Skin of body (tissue), 2 donors: ENCODE results near the gene MEGF6. TPM values are rescaled to one million over a fixed set of nuclear protein-coding genes. Genes with fewer than 3 reads are reported as not detected.

ENCODE experiments used
- DNase-seq: peaks from one replicate; lab custom pipeline; 2025; lab: John Stamatoyannopoulos, UW
- total RNA-seq: library from RNA; depleted of rRNA; stranded (reverse); fragments of >200 nt; gene quantifications from one replicate; pipeline ENCODE4 v1.2.3, GENCODE V29; 2014

The MEGF6 gene
- total RNA-seq, 1 donor from 2014 or later, result 62.5 TPM

DNA sequence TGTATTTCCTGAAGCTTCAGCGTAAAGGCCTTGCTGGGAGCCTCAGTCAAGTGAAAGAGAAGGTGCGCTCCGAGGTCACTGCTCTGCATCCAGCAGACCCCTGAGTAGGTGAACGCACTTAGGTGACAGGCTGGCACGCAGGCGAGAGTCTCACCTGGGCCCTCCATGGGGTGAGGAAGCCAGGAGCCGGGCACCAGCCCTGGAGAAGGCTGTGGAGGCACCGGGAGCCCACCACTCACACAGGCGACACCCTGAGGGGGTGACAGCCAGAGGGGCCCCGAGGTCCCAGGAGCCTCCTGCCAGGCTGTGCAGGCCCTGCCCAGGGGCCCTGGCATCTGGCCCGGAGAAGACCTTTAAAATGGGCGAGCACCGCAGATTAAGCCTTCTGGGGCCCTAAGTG is 89.2 kb downstream of the MEGF6 start:
- no peak for DNase-seq

DNA sequence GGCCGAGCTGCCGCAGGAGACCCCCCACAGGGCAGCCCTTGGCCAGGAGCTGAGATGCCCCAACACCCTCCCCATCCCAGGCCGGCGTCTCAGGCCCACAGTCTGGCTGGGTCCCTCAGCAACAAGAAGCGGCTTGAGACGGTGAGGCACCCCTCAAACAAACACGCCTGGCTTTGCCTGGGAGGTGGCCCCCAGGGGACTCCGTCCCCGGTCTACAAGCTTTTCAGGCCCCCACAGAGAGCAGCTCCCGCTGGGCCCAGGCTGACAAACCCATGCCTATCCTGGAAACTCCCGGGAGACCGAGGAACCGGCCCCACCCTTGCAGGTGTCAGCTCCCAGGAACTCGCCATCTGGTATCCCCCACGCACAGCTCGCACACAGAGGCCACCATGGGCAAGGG is 89.9 kb downstream of the MEGF6 start:
- no peak for DNase-seq

DNA sequence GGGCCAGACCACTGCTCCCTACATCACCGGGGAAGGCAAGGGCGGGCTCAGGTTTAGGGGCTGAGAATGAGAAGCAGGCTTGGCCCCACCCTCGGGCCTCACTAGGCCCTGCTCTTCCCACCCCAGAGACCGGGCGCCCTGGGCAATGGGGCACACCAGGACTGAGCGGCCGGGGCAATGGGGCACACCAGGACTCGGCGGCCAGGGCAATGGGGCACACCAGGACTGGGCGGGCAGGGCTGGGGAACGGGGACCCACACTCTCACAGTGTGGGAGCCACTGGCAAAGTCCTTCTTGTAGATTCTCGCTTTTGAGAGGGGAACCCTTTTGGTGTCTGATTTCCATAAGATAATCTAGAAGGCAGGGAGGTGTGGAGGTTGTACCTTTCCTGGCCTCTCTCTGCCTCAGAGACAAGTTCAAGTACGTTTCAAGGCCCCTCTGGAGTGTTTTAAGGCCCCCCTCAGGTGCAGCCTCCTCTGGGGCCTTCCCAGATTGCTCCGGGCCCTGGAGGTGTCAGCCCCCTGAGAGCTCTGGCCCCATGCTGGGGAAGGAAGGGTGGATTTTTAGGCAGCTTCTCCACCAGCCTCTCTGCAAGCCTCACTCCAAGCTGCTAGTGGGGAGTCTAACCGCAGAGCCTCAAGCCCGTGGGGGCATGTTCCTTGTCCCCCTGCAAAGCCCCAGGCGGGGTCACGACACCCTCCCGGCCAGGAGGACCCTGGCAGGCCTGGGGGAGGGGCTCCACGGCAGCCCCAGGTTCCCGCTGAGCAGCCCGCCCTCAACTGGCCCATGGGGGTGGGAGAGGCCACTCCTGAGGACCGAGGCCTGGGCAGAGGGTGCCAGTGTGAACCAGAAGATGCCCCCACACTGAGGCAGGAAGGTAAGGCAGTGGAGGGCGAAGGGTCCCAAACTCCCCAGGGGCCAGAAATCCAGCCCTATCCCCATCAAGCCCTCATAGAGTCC is 90.6 kb downstream of the MEGF6 start:
- no peak for DNase-seq

DNA sequence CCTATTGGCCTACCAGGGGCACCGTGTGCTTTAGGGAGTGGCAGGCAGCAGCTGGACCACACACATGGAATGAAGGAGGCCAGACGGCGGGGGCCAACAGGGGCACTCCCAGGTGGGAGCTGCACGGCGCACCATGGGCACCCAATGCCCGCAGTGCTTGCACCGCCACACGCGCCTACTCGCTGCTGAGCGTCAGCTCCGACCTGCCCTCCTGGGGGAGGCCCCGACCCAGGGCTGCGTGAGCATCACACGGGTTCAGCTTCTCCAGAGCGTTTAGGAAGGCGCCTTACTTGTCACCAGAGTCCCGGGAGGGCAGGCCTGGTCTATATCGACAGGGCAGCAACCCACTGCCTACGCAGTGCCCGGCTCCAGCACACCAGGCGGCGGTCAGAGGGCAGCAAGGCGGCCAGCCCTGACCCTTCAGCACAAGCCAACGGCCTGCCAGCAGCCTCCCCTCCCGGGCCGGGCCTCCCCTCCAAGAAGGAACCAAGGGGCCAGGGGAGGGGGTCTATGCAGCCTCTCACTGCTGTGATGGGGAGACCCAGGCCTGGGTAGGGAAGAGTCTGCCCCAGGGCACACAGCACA is 91.9 kb downstream of the MEGF6 start:
- no peak for DNase-seq

DNA sequence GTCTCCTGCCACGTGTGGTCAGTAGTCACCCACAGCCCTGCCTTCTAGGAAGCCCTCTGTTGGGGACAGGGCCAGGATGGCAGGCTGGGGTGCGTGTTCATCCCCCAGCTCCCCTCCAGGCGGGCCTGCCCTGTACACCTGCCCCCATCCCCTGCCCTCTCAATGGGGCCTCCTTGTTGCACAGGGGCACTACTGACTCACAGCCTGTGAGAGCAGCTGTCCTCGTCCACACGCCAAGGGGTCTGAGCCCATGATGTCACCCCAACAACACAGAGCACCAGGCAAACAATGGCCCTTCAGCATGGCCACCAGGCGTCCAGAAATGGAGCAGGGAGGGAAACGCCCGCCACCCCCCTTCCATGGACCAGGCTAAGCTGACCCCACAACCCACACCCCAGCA is 92.6 kb downstream of the MEGF6 start:
- no peak for DNase-seq

DNA sequence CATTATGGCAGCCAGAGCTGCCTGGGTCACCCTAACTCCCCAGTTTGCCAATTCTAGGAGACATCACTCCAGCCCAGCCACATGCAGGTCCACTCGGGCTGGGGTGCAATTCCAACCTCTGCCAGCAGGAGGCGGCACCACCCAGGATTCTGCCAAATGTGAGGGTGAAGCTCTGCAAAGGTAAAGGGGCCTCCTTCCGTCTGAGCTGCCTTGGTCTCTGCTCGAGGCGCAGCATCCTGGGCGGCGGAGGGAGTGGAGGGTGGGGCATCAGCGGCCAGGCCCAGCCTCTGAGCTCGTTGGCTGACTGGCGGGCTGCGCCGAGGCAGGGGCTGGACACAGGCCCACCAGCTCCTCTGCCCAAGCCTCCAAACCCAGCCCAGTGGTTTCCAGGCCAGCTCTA is 93.1 kb downstream of the MEGF6 start:
- no peak for DNase-seq

DNA sequence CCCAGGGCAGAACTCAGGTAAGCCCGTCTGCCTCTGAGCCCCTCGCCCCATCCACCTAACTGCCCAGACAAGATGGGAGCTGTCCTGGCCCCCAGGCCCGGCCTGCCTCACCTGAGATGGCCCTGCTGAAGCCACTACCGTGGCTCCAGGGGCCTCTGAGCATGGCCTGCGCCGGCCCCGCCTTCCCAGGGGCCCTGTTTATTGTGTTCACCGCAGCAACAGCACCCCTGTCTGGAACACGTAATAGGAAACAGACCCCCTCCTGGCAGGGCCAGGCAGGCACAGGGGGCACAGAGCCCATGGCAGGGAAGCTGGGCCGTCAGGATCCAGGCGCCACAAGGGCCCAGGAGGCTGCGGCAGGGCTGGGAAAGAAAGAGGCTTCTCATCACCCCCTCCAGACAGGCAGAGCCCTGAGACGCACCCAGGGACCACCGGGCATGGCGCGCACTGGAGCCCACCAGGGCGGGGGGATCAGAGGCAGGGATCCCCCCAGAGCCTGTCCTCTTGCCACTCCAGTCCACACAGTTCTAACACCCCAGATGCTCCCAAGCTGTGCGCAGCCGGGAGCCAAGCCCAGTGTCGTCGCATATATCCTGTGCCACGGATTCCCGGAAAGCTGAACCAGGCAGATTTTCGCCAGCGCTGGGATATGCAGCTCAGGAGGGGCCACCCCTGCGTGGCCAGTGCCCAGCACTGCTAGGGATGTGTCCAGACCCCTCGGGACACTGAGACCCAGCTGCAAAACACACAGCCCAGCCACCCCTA is 94.2 kb downstream of the MEGF6 start:
- no peak for DNase-seq

DNA sequence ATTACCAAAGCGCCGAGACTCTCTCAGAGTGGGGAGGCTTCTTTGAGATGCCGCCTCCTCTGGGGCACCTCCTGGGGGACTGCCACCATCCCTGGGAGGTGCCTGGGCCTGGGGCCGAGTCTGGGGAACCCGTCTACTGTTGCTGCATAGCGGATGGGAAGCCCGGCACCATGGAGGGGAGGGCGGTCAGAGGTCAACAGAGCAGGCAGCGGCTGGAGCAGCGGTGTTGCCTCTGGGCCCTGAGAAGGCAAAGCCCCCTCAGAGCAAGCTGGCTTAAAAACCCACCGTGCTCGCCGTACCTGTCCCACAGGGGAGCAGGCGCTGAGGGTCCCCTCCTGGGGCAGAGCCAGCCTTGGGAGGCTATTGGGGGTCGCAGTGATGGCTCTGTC is 94.8 kb downstream of the MEGF6 start:
- DNase-seq, result no peak

DNA sequence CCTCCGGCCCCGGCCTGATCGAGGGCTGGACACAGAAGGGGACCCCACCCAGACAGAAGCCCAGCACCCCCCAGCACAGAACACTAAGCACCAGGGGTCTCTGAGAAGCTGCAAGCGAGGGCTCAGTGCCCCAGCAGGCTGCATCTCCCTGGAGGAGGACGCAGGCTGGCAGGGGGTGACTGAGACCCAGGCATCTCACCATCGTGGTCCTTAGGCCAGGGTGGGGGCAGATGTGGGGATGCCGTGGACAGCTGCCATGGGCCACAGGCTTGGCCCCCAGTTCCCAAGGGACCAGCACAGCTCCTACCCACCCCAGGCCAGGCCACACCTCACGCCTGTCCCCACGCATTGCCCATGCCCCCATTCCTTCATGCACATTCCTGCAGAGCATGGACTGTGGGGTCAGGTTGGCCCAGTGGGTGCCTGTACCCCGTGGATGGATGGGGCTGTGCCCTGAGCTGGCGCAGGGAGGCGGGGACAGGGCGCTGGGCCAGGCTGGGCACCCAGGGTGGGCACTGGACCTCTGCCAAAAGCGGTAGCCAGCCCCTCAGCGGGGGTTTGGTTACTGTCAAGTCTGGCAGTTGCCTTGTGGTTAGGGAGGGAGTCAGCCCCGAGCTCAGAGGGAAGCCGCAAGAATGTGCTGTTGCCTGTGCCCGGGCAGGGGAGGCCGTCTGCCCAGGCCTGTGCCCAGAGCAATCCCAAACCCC is 95.4 kb downstream of the MEGF6 start:
- DNase-seq, result no peak

DNA sequence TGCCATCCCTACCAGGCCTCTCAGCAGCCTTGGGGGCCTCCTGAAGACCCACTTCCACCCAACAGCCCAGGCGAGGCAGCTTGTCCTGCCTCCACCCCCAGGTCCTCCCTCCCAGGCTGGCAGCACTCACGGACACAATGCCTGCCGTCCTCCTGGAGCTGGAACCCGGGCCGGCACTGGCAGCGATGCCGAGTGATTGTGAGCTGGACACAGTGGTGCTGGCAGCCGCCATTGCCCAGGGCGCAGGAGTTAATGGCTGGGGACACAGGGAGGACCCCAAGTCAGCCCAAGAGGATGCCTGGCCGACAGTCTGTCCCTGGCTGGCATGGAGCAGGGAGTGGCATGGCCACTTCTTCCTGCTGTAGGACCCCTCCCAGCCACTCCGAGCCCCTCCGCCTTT is 96.0 kb downstream of the MEGF6 start:
- no peak for DNase-seq

DNA sequence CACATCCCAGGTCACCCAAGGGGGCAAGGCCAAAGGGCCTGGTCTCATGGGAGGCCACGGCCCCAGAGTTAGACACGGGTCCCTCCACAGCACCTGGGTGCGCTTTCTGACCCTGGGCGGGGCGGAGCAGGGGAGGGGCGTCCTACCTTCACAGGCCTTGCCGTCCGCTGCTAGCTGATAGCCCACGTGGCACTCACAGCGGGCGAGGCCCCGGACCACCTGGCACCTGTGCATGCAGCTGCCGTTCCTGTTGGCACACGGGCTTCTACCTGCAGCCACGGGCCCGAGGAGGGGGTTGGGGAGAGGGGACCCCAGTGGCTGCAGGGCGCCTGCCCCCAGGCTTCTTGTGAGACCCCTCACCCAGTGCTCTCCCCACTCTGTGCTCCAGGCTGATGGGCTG is 96.9 kb downstream of the MEGF6 start:
- no peak for DNase-seq

DNA sequence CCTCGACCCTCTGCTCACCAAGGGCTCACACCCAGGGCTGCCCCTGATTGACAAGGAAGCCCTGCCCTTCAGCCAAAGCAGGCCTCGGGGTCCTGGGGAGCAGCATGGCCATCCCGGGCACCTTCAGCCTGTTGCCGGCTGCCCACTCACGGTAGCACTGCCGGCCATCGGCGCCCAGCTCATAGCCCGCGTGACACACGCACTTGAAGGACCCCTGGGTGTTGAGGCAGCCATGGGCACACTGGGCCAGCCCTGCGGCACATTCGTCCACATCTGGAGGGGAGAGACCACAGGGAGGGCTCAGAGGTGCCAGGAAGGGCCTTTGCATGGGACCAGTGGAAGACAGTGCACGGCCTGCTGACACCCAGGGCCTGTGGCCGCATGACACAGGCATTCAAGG is 99.5 kb downstream of the MEGF6 start:
- DNase-seq, result no peak

DNA sequence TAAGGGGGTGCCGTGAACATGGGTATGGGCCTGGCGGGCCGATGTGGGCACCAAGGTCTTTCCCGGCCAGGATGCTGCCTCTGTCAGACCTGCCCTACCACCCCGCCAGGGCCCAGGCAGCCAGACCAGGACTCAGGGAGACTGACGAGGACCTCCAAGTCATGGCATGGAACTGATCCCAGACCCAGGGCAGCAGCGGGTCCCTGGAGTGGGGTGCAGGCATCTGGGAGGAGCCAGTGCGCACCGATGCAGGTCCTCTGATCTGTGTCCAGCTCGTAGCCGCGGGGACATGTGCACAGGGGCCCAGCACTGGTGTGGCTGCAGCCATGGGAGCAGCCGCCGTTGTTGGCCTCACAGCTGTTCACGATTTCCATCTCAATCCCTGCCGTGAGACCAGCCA is 100.0 kb downstream of the MEGF6 start:
- no peak for DNase-seq

DNA sequence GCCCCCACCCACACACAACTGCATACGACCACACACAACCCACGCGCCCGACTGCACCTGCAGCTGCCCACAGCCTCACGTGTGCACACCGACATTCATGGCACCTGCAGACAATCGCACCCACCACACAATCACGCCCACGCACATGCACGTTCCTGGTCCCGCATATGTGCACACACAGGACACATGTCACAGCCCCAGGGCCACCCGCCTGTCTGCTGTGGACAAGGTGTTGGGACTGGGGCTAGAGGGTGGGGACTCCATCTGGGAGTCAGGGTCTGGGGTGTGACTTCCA is 100.4 kb downstream of the MEGF6 start:
- no peak for DNase-seq

DNA sequence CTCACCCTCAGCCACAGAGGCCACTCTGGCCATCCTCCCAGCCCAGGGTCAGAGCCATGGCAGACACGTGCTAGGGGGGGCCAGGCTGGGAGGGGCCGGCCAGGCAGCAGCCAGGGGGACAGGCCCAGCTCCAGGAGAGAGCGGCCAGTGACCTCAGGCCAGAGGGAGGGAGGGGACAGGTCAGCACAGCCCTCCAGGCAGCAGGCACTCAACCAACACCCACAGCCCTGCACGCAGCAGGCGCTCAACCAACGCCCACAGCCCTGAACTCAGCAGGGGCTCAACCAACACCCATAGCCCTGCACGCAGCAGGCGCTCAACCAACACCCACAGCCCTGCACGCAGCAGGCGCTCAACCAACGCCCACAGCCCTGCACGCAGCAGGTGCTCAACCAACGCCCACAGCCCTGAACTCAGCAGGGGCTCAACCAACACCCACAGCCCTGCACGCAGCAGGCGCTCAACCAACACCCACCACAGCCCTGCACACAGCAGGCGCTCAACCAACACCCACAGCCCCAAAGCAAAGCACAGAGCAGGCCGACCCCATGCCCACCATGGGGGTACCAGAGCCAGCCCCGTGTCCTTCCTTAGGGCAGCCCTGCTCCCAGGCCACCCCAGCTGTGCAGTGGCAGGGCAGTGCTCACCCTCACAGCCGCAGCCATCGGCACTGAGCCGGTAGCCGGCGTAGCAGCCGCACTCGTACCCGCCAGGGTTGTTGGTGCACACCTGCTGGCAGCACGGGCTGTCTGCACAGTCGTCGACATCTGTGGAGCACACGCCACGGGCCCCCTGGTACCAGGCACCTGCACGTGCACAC is 101.0 kb downstream of the MEGF6 start:
- DNase-seq, result no peak

DNA sequence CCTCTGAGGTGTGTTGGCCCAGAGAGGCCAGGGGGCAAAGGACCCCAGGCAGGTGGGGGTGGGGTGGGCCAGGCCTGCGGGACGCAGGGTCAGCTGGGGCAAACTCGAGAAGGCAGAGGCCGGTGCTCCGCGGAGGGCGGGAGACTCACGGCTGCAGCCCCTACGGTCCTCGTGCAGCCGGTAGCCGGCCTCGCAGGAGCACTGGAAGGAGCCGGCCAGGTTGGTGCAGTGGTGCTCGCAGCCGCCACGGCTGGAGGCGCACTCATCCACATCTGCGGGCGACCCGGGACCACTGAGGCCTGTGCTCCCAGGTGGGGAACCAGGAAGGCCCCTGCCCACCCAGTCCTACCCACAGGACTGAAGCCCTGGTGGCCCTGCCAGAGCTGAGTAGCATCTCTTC is 101.6 kb downstream of the MEGF6 start:
- DNase-seq, result no peak

DNA sequence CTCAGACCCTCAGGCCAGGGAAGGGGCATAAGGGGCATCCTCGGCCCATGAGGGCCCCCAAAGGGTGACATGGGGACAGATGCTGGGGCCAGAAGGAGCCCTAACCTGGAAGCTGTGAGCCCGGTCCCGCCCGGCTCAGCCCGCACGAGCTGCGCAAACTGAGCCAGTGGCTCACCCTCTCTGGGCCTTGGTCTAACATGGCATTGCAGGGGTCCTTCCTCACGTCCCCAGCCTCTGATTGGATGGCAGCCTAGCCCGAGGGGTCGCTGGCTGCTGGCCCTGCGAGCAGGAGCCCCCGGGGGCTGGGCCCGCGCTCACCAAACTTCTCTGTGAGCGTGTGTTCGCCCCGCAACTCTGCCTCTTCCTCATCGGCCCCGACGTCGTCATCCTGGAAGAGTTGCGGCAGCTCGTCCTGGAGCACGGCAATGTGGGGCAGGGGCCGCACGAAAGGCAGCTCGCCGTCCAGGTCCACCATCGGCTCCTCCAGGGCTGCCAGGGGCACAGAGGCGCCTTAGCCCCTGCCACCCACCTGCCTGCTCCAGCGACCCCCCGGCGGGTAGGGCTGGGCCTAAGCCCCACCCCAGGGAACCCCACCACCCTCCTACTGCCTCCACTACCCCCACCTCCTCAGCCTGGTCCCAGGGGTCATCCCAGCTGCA is 102.4 kb downstream of the MEGF6 start:
- DNase-seq, result no peak

DNA sequence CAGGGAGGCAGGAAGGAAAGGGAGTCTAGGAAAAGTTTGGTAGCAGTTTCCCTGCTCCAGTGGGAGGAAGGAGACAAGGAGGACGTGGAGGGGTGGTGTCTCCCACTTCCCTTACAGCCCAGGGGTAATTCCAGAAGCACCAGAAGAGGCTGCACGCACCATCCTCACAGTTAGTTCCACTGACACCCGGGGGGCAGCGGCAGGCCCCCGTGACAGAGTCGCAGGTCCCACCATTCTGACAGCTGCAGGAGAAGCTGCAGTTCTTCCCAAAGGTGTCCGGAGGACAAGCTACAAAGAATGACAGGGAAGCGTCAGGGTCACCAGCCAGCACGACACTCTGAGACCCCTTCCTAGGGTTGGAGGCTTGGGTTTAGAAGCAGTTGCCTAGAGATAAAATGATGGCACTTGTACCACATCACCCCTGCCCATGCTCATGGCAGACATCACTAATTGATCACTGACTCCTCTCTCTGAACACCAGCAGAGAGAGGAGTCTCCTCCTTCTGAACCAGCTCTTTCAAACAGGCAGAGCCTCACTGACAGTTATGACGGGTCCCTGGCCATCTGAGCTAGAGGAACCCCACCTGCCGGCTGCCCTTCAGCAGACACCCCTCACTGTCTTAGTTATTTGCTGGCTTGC is 103.6 kb downstream of the MEGF6 start:
- DNase-seq, result no peak

DNA sequence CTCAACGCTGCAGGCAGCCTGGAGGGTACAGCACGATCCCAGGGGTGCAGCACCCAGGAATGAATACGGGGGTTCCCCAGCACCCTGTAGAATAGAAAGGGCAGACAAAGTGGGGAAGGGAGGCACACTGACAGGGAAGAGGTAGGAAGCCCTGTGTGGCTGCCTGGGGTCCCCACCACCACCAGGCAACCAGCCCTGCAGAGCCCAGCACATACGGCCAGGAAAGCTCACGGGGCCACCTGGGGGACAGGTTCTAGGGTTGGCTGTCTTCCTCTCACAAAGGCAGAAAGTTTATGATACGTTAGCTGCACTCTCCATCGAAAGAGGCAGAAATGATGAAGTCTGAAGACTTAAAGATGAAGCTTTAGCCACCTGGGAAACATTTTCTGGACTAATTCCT is 104.4 kb downstream of the MEGF6 start:
- no peak for DNase-seq

DNA sequence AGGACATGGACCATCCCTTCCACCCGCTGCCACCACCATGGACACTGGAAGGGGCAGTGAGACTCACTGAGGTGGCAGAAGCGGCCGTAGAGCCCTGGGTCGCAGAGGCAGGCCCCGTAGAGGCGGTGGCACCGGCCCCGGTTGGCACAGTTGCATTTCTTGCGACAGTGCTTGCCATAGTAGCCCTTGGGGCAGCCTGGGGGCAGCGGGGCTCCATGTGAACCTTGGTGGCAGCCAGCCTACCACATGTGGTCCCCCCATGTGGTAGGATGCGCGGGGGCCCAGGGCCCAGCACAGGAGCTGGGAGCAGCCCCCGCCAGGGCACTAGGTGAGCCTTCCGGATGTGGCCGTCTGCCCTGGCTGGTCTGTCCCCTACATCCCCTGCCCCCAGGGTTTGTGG is 105.3 kb downstream of the MEGF6 start:
- no peak for DNase-seq
